H1 (cell line): ENCODE data around the gene GNG8.

ENCODE experiments used
- CTCF ChIP-seq, 3 experiments: IDR thresholded peaks; 1 replicate in 2 of 3; 2 replicates in 1 of 3; pipeline versions ENCODE4 v1.5.1 to v1.6.1; 2011; ENCODE audit warnings: low read length in 3 of 3, mild to moderate bottlenecking in 3 of 3, inconsistent platforms in 2 of 3, low read depth in 1 of 3, moderate library complexity in 1 of 3; ENCODE audit not compliant: insufficient read depth in 1 of 3; ENCODE audit errors: control extremely low read depth in 1 of 3
- RFX5 ChIP-seq: IDR thresholded peaks from 2 replicates; pipeline ENCODE4 v1.6.1; 2011; ENCODE audit warnings: low read depth, low read length, improper control_type of control experiment, borderline replicate concordance
- RNF2 ChIP-seq: fragments of 200-900, 300-1000 bp; sonication (generic); IDR thresholded peaks from 2 replicates; pipeline ENCODE4 v1.7.1; 2016; ENCODE audit warnings: borderline replicate concordance, low read depth, mild to moderate bottlenecking, antibody characterized with exemption, low read length; ENCODE audit not compliant: poor library complexity, severe bottlenecking; ENCODE audit errors: missing control alignments
- TF ChIP-seq, protein P1 (sequence below): IDR thresholded peaks from 2 replicates; pipeline ENCODE4 v1.6.1; 2012; ENCODE audit warnings: inconsistent platforms

GRCh38 chr19:46665072-46665471, 29.1 kb upstream of the GNG8 start:
- TF ChIP-seq, protein P1, sequence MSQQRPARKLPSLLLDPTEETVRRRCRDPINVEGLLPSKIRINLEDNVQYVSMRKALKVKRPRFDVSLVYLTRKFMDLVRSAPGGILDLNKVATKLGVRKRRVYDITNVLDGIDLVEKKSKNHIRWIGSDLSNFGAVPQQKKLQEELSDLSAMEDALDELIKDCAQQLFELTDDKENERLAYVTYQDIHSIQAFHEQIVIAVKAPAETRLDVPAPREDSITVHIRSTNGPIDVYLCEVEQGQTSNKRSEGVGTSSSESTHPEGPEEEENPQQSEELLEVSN: no peak
- no peak for TF ChIP-seq CTCF (IDR thresholded peaks at IDR 0.05; ENCODE audit: control extremely low read depth in 1 of 3, insufficient read depth in 1 of 3, low read depth in 1 of 3, low read length in 3 of 3)
- TF ChIP-seq RNF2: no peak
- TF ChIP-seq RFX5: no peak
